B cell (primary cell): ENCODE data around the gene RBBP8NL. TPM values are rescaled to one million over a fixed set of nuclear protein-coding genes. Genes with fewer than 3 reads are reported as not detected.

Experiments used
- ATAC-seq: fragments of 200-7000 bp; cut with Tn5 transposase; one replicate; pipeline ENCODE4 v1.10.0; 2021; ENCODE audit warnings: low read depth, mild to moderate bottlenecking, moderate number of reproducible peaks, moderate library complexity
- CTCF ChIA-PET: fragments of 350-600 bp; sonication (Branson Sonifier 250); formaldehyde crosslinking; loops from one replicate; lab custom pipeline; 2021; ENCODE audit warnings: antibody characterized with exemption, inconsistent platforms; lab: Charles Lee
- POLR2A ChIA-PET: fragments of 350-600 bp; sonication (Branson Sonifier 250); formaldehyde crosslinking; loops from one replicate; lab custom pipeline; 2021; ENCODE audit warnings: antibody characterized with exemption; lab: Charles Lee
- DNase-seq: peaks from one replicate; pipeline ENCODE4 v3.0.0; 2013
- H2AFZ ChIP-seq: 2 replicates; pipeline ENCODE4 v1.6.1; 2012; ENCODE audit warnings: mild to moderate bottlenecking, low read depth, low read length; ENCODE audit not compliant: insufficient read depth, poor library complexity, severe bottlenecking
- H3K27ac ChIP-seq, 2 donors: 1 replicate in 1 of 2; 2 replicates in 1 of 2; pipeline ENCODE4 v1.5.1; 2012 to 2013; ENCODE audit warnings: low read length in 2 of 2, mild to moderate bottlenecking in 2 of 2, moderate library complexity in 1 of 2
- H3K27me3 ChIP-seq, 4 experiments: fragments of 200-600 bp in 1 of 4; sonication (generic) in 1 of 4; replicated peaks in 1 of 4; 1 replicate in 2 of 4; 2 replicates in 2 of 4; pipeline versions ENCODE4 v1.6.1 to v1.7.0; 2013 to 2016; ENCODE audit warnings: low read length in 3 of 4, mild to moderate bottlenecking in 2 of 4, mixed read lengths in 1 of 4, moderate library complexity in 1 of 4; ENCODE audit not compliant: insufficient read depth in 4 of 4, control insufficient read depth in 3 of 4; ENCODE audit errors: control extremely low read depth in 1 of 4
- H3K36me3 ChIP-seq, 2 experiments: replicated peaks in 1 of 2; 1 replicate in 1 of 2; 2 replicates in 1 of 2; pipeline versions ENCODE4 v1.6.1 to v1.7.1; 2013; ENCODE audit warnings: low read length in 1 of 2; ENCODE audit not compliant: insufficient read depth in 2 of 2, control insufficient read depth in 1 of 2; ENCODE audit errors: control extremely low read depth in 1 of 2, extremely low read depth in 1 of 2
- H3K4me1 ChIP-seq, 2 donors: fragments of 200-600 bp in 1 of 2; sonication (generic) in 1 of 2; 1 replicate in 1 of 2; 2 replicates in 1 of 2; pipeline versions ENCODE4 v1.5.1 to v1.6.1; 2013 to 2017; ENCODE audit warnings: low read length in 2 of 2; ENCODE audit not compliant: control insufficient read depth in 2 of 2, insufficient read depth in 2 of 2
- H3K4me2 ChIP-seq: replicated peaks from 2 replicates; pipeline ENCODE3; 2012; ENCODE audit warnings: mild to moderate bottlenecking, low read depth, low read length; ENCODE audit not compliant: poor library complexity, severe bottlenecking
- H3K4me3 ChIP-seq, 5 experiments: fragments of 200-600 bp in 1 of 5; sonication (generic) in 1 of 5; 1 replicate in 3 of 5; 2 replicates in 2 of 5; pipeline versions ENCODE4 v1.5.1 to v1.7.0; 2011 to 2016; ENCODE audit warnings: low read length in 4 of 5, mild to moderate bottlenecking in 4 of 5, low read depth in 2 of 5, control low read depth in 1 of 5, moderate library complexity in 1 of 5; ENCODE audit not compliant: insufficient read depth in 1 of 5; ENCODE audit errors: control extremely low read depth in 1 of 5, extremely low read depth in 1 of 5
- H3K79me2 ChIP-seq: fragments of 200-600 bp; sonication (generic); one replicate; pipeline ENCODE4 v1.6.0; 2016; ENCODE audit warnings: low read length; ENCODE audit not compliant: control insufficient read depth, insufficient read depth
- H3K9ac ChIP-seq: fragments of 200-600 bp; sonication (generic); 2 replicates; pipeline ENCODE4 v1.6.1; 2017; ENCODE audit warnings: mild to moderate bottlenecking, low read length, moderate library complexity
- H3K9me3 ChIP-seq, 3 donors: one replicate each; pipeline versions ENCODE4 v1.6.1 to v1.7.1; 2013; ENCODE audit warnings: low read length in 2 of 3; ENCODE audit not compliant: control insufficient read depth in 2 of 3, insufficient read depth in 1 of 3; ENCODE audit errors: control extremely low read depth in 1 of 3
- H4K20me1 ChIP-seq: 2 replicates; pipeline ENCODE4 v1.6.0; 2012; ENCODE audit warnings: mild to moderate bottlenecking, low read length; ENCODE audit not compliant: insufficient read depth, control insufficient read depth, poor library complexity, severe bottlenecking
- H3K27ac Mint-ChIP-seq: one replicate; pipeline ENCODE4 v1.8.0; 2021; ENCODE audit warnings: mixed read lengths
- H3K27me3 Mint-ChIP-seq: one replicate; pipeline ENCODE4 v1.8.0; 2021; ENCODE audit warnings: mixed read lengths
- H3K4me1 Mint-ChIP-seq: one replicate; pipeline ENCODE4 v1.8.0; 2021; ENCODE audit warnings: mixed read lengths
- H3K4me3 Mint-ChIP-seq: one replicate; pipeline ENCODE4 v1.8.0; 2021; ENCODE audit warnings: mixed read lengths
- H3K9me3 Mint-ChIP-seq: one replicate; pipeline ENCODE4 v1.8.0; 2022; ENCODE audit warnings: mixed read lengths; ENCODE audit not compliant: insufficient read depth
- EZH2 ChIP-seq: IDR thresholded peaks from 2 replicates; pipeline ENCODE4 v1.6.1; 2012; ENCODE audit warnings: borderline replicate concordance, low read depth, mild to moderate bottlenecking, moderate library complexity, low read length; ENCODE audit not compliant: insufficient read depth, poor library complexity, severe bottlenecking
- WGBS: methylation state at CpG from one replicate; pipeline ENCODE4 v1.1.5; 2013; ENCODE audit warnings: missing lambda C conversion rate; ENCODE audit not compliant: insufficient coverage; 5-methylcytosine and 5-hydroxymethylcytosine counted together
- intact Hi-C: fragments of 100-400 bp; cut with micrococcal nuclease; formaldehyde crosslinking; loops from one replicate; pipeline ENCODE4 v1.10.0; 2022
- polyA plus RNA-seq: library from polyadenylated mRNA; depleted of rRNA; stranded (reverse); fragments of >200 nt; gene quantifications from 2 replicates; pipeline ENCODE4 v1.2.3, GENCODE V29; 2012
- total RNA-seq, 2 donors: library from RNA; stranded (reverse); fragments of 120-200 nt in 1 of 2; gene quantifications; 1 replicate in 1 of 2; 2 replicates in 1 of 2; pipeline versions ENCODE4 v1.2.3 to v1.2.4, GENCODE V29; 2013 to 2022
- TF ChIP-seq, protein P1 (sequence below): fragments of 200-600 bp; IDR thresholded peaks from one replicate; pipeline ENCODE4 v1.8.0; 2022; ENCODE audit warnings: antibody characterized with exemption, mild to moderate bottlenecking

The RBBP8NL gene
- total and polyA plus RNA-seq, 2 donors (not counting 1 experiment from before 2014, with no cell fraction given), result not detected

DNA sequence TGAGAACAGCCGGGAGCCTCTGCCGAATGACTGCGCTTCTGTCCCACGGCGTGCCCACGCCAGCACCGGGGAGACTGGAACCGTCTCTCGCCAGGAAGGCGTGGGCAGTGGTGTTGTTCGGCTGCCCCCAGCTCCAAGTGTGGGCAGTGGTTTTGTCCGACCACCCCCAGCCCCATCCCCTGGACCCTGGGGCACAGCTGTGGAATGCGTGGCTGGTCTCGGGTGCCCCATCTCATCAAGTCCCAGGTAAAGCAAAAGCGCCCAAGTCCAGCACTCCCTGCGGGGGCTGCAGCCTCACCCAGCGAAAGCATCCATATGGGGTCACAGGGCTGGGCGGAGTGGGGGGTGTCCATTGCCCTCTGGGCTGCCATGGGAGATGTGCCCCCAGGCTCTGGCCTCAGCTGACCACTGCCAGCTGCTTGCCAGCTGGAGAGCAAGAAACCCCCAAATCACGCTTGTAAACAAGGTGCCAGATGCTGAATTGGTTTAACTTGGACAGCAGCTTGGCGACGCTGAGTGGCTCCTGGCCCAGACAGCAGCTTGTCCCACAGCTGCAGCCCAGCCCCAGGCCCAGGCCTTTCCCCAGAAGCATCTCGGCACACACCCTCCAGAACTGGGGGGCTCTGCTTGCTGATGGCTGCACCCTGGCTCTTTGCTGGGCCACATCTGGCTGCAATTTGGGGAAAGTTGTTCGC, 24.7 kb downstream of the RBBP8NL start:
- no peak overlapping the region for H3K4me3 Mint-ChIP-seq
- H3K9me3 Mint-ChIP-seq, result no peaks in the 10 kb centered on the region
- ATAC-seq (no peak), DNase-seq (no peak)
- POLR2A ChIA-PET, result no interaction called here
- H3K4me1 ChIP-seq, result peaks cover 15 to 31% of the 10 kb centered on the region in 2 donors
- CTCF ChIA-PET, result interaction anchor here (0.9 kb wide), 1 partner anchor 26 kb away, joined by 3 read pairs; no protein-coding TSS in a partner anchor
- H3K4me2 ChIP-seq, result no peak overlapping the region
- no peak for TF ChIP-seq EZH2
- TF ChIP-seq, protein P1, sequence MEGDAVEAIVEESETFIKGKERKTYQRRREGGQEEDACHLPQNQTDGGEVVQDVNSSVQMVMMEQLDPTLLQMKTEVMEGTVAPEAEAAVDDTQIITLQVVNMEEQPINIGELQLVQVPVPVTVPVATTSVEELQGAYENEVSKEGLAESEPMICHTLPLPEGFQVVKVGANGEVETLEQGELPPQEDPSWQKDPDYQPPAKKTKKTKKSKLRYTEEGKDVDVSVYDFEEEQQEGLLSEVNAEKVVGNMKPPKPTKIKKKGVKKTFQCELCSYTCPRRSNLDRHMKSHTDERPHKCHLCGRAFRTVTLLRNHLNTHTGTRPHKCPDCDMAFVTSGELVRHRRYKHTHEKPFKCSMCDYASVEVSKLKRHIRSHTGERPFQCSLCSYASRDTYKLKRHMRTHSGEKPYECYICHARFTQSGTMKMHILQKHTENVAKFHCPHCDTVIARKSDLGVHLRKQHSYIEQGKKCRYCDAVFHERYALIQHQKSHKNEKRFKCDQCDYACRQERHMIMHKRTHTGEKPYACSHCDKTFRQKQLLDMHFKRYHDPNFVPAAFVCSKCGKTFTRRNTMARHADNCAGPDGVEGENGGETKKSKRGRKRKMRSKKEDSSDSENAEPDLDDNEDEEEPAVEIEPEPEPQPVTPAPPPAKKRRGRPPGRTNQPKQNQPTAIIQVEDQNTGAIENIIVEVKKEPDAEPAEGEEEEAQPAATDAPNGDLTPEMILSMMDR, result no peak
- no peak overlapping the region for H3K27ac Mint-ChIP-seq
- H3K27ac ChIP-seq, result no peak overlapping the region
- intact Hi-C loops, result no loop called here
- H3K4me3 ChIP-seq, result no peak overlapping the region
- H3K79me2 ChIP-seq, result peaks cover 23% of the 10 kb centered on the region
- H3K27me3 ChIP-seq, result no peaks in the 10 kb centered on the region
- WGBS, result 98% methylated on average over 22 of the region's 23 CpGs
- no peak overlapping the region for H3K9ac ChIP-seq
- H4K20me1 ChIP-seq, result peaks cover 9% of the 10 kb centered on the region
- peaks cover 0 to 7% (median 0%) of the 10 kb centered on the region in 3 donors for H3K9me3 ChIP-seq
- no peak overlapping the region for H2AFZ ChIP-seq
- H3K36me3 ChIP-seq, result no peaks in the 10 kb centered on the region
- H3K4me1 Mint-ChIP-seq, result peaks cover 30% of the 10 kb centered on the region
- H3K27me3 Mint-ChIP-seq, result no peaks in the 10 kb centered on the region

DNA sequence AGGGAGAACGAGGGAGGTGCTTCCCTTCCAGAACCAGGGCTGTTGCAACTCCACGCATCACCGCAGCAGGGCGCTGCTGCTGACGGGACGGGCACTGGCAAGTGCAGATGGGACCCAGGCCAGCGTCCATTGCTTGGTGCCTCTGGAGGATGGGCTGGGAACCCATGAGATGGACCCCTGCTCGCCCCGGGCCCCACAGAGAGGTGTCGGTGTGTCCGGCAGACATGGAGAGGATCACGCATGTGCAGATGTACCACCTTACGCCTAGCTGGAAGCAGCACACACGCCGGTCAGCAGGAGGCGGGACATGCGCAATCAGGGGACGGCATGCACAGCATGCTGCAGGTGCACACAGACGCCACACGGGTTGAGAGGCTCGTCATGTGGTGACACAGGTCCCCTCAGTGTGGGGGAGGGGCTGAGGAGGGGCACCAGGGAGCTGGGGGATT, 26.0 kb downstream of the RBBP8NL start:
- no peak overlapping the region for H3K4me3 ChIP-seq
- H3K36me3 ChIP-seq, result no peaks in the 10 kb centered on the region
- no peak overlapping the region for H3K27ac ChIP-seq
- Mint-ChIP-seq H3K4me3 (no peak overlapping the region), H3K27ac (peak overlapping the region; percentile 20), H3K27me3 (no peaks in the 10 kb centered on the region), H3K4me1 (peaks cover 30% of the 10 kb centered on the region), H3K9me3 (no peaks in the 10 kb centered on the region)
- POLR2A ChIA-PET, result no interaction called here
- 91% methylated on average over 21 of the region's 21 CpGs for WGBS
- H3K4me1 ChIP-seq, result peaks cover 10 to 23% of the 10 kb centered on the region in 2 donors
- no peak for TF ChIP-seq EZH2
- TF ChIP-seq, protein P1, result no peak
- DNase-seq, result no peak
- no peak overlapping the region for H2AFZ ChIP-seq
- H3K9ac ChIP-seq, result no peak overlapping the region
- peaks cover 7% of the 10 kb centered on the region for H4K20me1 ChIP-seq
- H3K79me2 ChIP-seq, result peaks cover 18% of the 10 kb centered on the region
- CTCF ChIA-PET, result interaction anchor here (1.5 kb wide), 1 partner anchor 99 kb away, joined by 5 read pairs; no protein-coding TSS in a partner anchor
- H3K27me3 ChIP-seq, result no peaks in the 10 kb centered on the region
- peaks cover 0 to 7% (median 0%) of the 10 kb centered on the region in 3 donors for H3K9me3 ChIP-seq
- intact Hi-C loops, result no loop called here
- H3K4me2 ChIP-seq, result no peak overlapping the region
- ATAC-seq, result no peak
